Activated B cell treated with CpG ODN at 0.5 μM for 24 hours (primary cell): ENCODE results near the gene SLC2A14. TPM values are rescaled to one million over a fixed set of nuclear protein-coding genes. Genes with fewer than 3 reads are reported as not detected.
"Not testable (repeated sequence)": the region's sequence is repeated elsewhere in the genome, so short reads cannot be mapped to it uniquely, and the experiment has no call there.

Experiments
- ATAC-seq: fragments of 200-7000 bp; cut with Tn5 transposase; one replicate; pipeline ENCODE4 v1.10.0; 2021; ENCODE audit warnings: low read depth, mild to moderate bottlenecking, moderate library complexity
- CTCF ChIA-PET: fragments of 350-600 bp; sonication (Branson Sonifier 250); formaldehyde crosslinking; loops from one replicate; lab custom pipeline; 2021; ENCODE audit warnings: antibody characterized with exemption; lab: Charles Lee
- POLR2A ChIA-PET: fragments of 350-600 bp; sonication (Branson Sonifier 250); formaldehyde crosslinking; loops from one replicate; lab custom pipeline; 2021; ENCODE audit warnings: antibody characterized with exemption; lab: Charles Lee
- DNase-seq: peaks from one replicate; pipeline ENCODE4 v3.0.0; 2022
- H3K27ac Mint-ChIP-seq: one replicate; pipeline ENCODE4 v1.8.0; 2020; ENCODE audit warnings: mixed read lengths
- H3K27me3 Mint-ChIP-seq: one replicate; pipeline ENCODE4 v1.8.0; 2021; ENCODE audit warnings: mixed read lengths
- H3K36me3 Mint-ChIP-seq: one replicate; pipeline ENCODE4 v1.8.0; 2021; ENCODE audit warnings: low read depth, mixed read lengths
- H3K4me1 Mint-ChIP-seq: one replicate; pipeline ENCODE4 v1.8.0; 2021; ENCODE audit warnings: mixed read lengths
- H3K4me3 Mint-ChIP-seq: one replicate; pipeline ENCODE4 v1.8.0; 2020; ENCODE audit warnings: mild to moderate bottlenecking, mixed read lengths
- H3K9me3 Mint-ChIP-seq: one replicate; pipeline ENCODE4 v1.8.0; 2020; ENCODE audit warnings: mixed read lengths
- CTCF ChIP-seq: fragments of 200-600 bp; IDR thresholded peaks from one replicate; pipeline ENCODE4 v1.8.0; 2022; ENCODE audit warnings: antibody characterized with exemption, mild to moderate bottlenecking
- intact Hi-C: fragments of 100-400 bp; cut with micrococcal nuclease; formaldehyde crosslinking; loops from one replicate; pipeline ENCODE4 v1.15.1; 2024
- total RNA-seq: library from RNA; stranded (reverse); gene quantifications from 2 replicates; pipeline ENCODE4 v1.2.3, GENCODE V29; 2022

Gene SLC2A14
- total RNA-seq, 1 donor from 2014 or later = 1.4 TPM

GRCh38 chr12:7784701-7785100, 88.0 kb downstream of the SLC2A14 start:
- Mint-ChIP-seq H3K27ac (no peak overlapping the region), H3K36me3 (no peaks in the 10 kb centered on the region), H3K27me3 (peaks cover 12% of the 10 kb centered on the region), H3K4me3 (no peak overlapping the region), H3K4me1 (no peaks in the 10 kb centered on the region), H3K9me3 (no peaks in the 10 kb centered on the region)
- intact Hi-C loops = no loop called here
- TF ChIP-seq CTCF = no peak
- CTCF ChIA-PET = no interaction called here
- POLR2A ChIA-PET = no interaction called here
- no peak for DNase-seq
- ATAC-seq = no peak

- intact Hi-C loops, H3K4me3 Mint-ChIP-seq, H3K27ac Mint-ChIP-seq, H3K36me3 Mint-ChIP-seq, CTCF ChIA-PET, ATAC-seq, POLR2A ChIA-PET, H3K4me1 Mint-ChIP-seq, H3K9me3 Mint-ChIP-seq, DNase-seq: not testable (repeated sequence)
- H3K27me3 Mint-ChIP-seq = peaks cover 11% of the 10 kb centered on the region
Measured at GRCh38 chr12:7783433-7783832, 89.3 kb downstream of the SLC2A14 start.

GRCh38 chr12:7782055-7782454, 90.7 kb downstream of the SLC2A14 start:
- no peaks in the 10 kb centered on the region for H3K9me3 Mint-ChIP-seq
- ATAC-seq (no peak), DNase-seq (no peak)
- POLR2A ChIA-PET = no interaction called here
- intact Hi-C loops = no loop called here
- no peaks in the 10 kb centered on the region for H3K4me1 Mint-ChIP-seq
- H3K27ac Mint-ChIP-seq = no peak overlapping the region
- CTCF ChIA-PET = no interaction called here
- TF ChIP-seq CTCF = no peak
- H3K4me3 Mint-ChIP-seq = no peak overlapping the region
- no peaks in the 10 kb centered on the region for H3K36me3 Mint-ChIP-seq
- peaks cover 7% of the 10 kb centered on the region for H3K27me3 Mint-ChIP-seq

- Mint-ChIP-seq H3K9me3 (no peaks in the 10 kb centered on the region), H3K36me3 (no peaks in the 10 kb centered on the region), H3K4me1 (no peaks in the 10 kb centered on the region), H3K4me3 (no peak overlapping the region), H3K27me3 (peaks cover 6% of the 10 kb centered on the region), H3K27ac (no peak overlapping the region)
- POLR2A ChIA-PET = no interaction called here
- TF ChIP-seq CTCF = no peak
- intact Hi-C loops = no loop called here
- ATAC-seq = no peak
- CTCF ChIA-PET = interaction anchor here (1.0 kb wide), 1 partner anchor 52 kb away, joined by 4 read pairs; no protein-coding TSS in a partner anchor
- no peak for DNase-seq
Measured at GRCh38 chr12:7781274-7781673, 91.4 kb downstream of the SLC2A14 start.

- CTCF ChIA-PET = no interaction called here
Measured at GRCh38 chr12:7769999-7770398, 102.7 kb downstream of the SLC2A14 start.

More at GRCh38 chr12:7769999-7770398, 102.7 kb downstream of the SLC2A14 start:
- POLR2A ChIA-PET = no interaction called here
- ATAC-seq = no peak
- no peak for TF ChIP-seq CTCF
- H3K9me3 Mint-ChIP-seq = no peaks in the 10 kb centered on the region
- no peak overlapping the region for H3K27ac Mint-ChIP-seq
- peaks cover 2% of the 10 kb centered on the region for H3K27me3 Mint-ChIP-seq
- H3K4me3 Mint-ChIP-seq = no peak overlapping the region
- no peak for DNase-seq
- intact Hi-C loops = no loop called here
- H3K4me1 Mint-ChIP-seq = no peaks in the 10 kb centered on the region
- H3K36me3 Mint-ChIP-seq = no peaks in the 10 kb centered on the region

Other genes with a start within 250 kb of the SLC2A14 start
- gene APOBEC1, start 207.0 kb downstream of the SLC2A14 start, total RNA-seq = not detected in 2 replicates
- not detected in 2 replicates for gene GDF3, start 177.1 kb downstream of the SLC2A14 start, total RNA-seq
- not detected in 2 replicates for gene DPPA3, start 161.5 kb downstream of the SLC2A14 start, total RNA-seq
- gene CLEC4C, start 125.5 kb downstream of the SLC2A14 start, total RNA-seq = 0.44 TPM in 1 of 2 replicates, not detected in the other
- not detected in 2 replicates for gene NANOGNB, start 107.7 kb downstream of the SLC2A14 start, total RNA-seq
- gene NANOG, start 83.5 kb downstream of the SLC2A14 start, total RNA-seq = not detected in 2 replicates
- gene SLC2A3, start 63.3 kb upstream of the SLC2A14 start, total RNA-seq = 87.9 and 88.9 TPM in 2 replicates
- 12.5 and 13.6 TPM in 2 replicates for gene FOXJ2, start 159.8 kb upstream of the SLC2A14 start, total RNA-seq
- gene C3AR1, start 193.4 kb upstream of the SLC2A14 start, total RNA-seq = 0.11 and 0.29 TPM in 2 replicates
- 27.9 and 35.8 TPM in 2 replicates for gene NECAP1, start 209.4 kb upstream of the SLC2A14 start, total RNA-seq